ENCODE data around the gene ITGA7. TPM values are rescaled to one million over a fixed set of nuclear protein-coding genes. Genes with fewer than 3 reads are reported as not detected.

The ITGA7 gene
- total RNA-seq, 1 donor from 2014 or later = 23.6 TPM

GRCh38 chr12:55679691-55680090, 28.0 kb downstream of the ITGA7 start:
- Histone ChIP-seq H3K27ac (no peak overlapping the region), H3K27me3 (no peaks in the 10 kb centered on the region), H3K9me3 (no peaks in the 10 kb centered on the region), H3K4me3 (no peak overlapping the region), H3K4me1 (peaks cover 12% of the 10 kb centered on the region), H3K36me3 (no peaks in the 10 kb centered on the region)
- DNase-seq (ENCODE audit: extremely low spot score in 2 of 2) = no peak
- intact Hi-C loops (cut with DNase I) = no loop called here
- TF ChIP-seq POLR2AphosphoS5 (IDR thresholded peaks at IDR 0.05; ENCODE audit: insufficient read depth in 1 of 2, low read depth in 1 of 2) (no peak), CTCF (IDR thresholded peaks at IDR 0.05) (no peak), POLR2A (IDR thresholded peaks at IDR 0.05) (no peak)

- TF ChIP-seq POLR2AphosphoS5 (IDR thresholded peaks at IDR 0.05; ENCODE audit: insufficient read depth in 1 of 2, low read depth in 1 of 2) (no peak), CTCF (IDR thresholded peaks at IDR 0.05) (no peak), POLR2A (IDR thresholded peaks at IDR 0.05) (no peak)
- H3K36me3 ChIP-seq = no peaks in the 10 kb centered on the region
- H3K27me3 ChIP-seq = no peaks in the 10 kb centered on the region
- no peak overlapping the region for H3K4me3 ChIP-seq
- no peaks in the 10 kb centered on the region for H3K9me3 ChIP-seq
- no peak for DNase-seq (ENCODE audit: extremely low spot score in 2 of 2)
- H3K4me1 ChIP-seq = peaks cover 7% of the 10 kb centered on the region
- intact Hi-C loops (cut with DNase I) = no loop called here
- H3K27ac ChIP-seq = no peak overlapping the region
Measured at GRCh38 chr12:55676707-55677106, 31.0 kb downstream of the ITGA7 start.

GRCh38 chr12:55675666-55676065, 32.0 kb downstream of the ITGA7 start:
- Histone ChIP-seq H3K4me3 (no peak overlapping the region), H3K27ac (no peak overlapping the region), H3K27me3 (no peaks in the 10 kb centered on the region), H3K9me3 (no peaks in the 10 kb centered on the region), H3K36me3 (no peaks in the 10 kb centered on the region), H3K4me1 (no peaks in the 10 kb centered on the region)
- TF ChIP-seq CTCF (IDR thresholded peaks at IDR 0.05) (no peak), POLR2A (IDR thresholded peaks at IDR 0.05) (no peak)
- intact Hi-C loops (cut with DNase I) = no loop called here
- DNase-seq (ENCODE audit: extremely low spot score in 2 of 2) = no peak

- Histone ChIP-seq H3K36me3 (no peaks in the 10 kb centered on the region), H3K4me1 (no peaks in the 10 kb centered on the region), H3K27me3 (no peaks in the 10 kb centered on the region), H3K9me3 (no peaks in the 10 kb centered on the region), H3K4me3 (no peak overlapping the region), H3K27ac (no peak overlapping the region)
- no peak for DNase-seq (ENCODE audit: extremely low spot score in 2 of 2)
- no peak for TF ChIP-seq POLR2A (IDR thresholded peaks at IDR 0.05)
- no peak for TF ChIP-seq CTCF (IDR thresholded peaks at IDR 0.05)
- no peak for TF ChIP-seq POLR2AphosphoS5 (IDR thresholded peaks at IDR 0.05; ENCODE audit: insufficient read depth in 1 of 2, low read depth in 1 of 2)
- intact Hi-C loops (cut with DNase I) = no loop called here
Measured at GRCh38 chr12:55673638-55674037, 34.1 kb downstream of the ITGA7 start.

GRCh38 chr12:55671746-55672145, 36.0 kb downstream of the ITGA7 start:
- Histone ChIP-seq H3K36me3 (no peaks in the 10 kb centered on the region), H3K9me3 (no peaks in the 10 kb centered on the region), H3K27ac (no peak overlapping the region), H3K4me3 (no peak overlapping the region), H3K4me1 (no peaks in the 10 kb centered on the region), H3K27me3 (no peaks in the 10 kb centered on the region)
- TF ChIP-seq POLR2AphosphoS5 (IDR thresholded peaks at IDR 0.05; ENCODE audit: insufficient read depth in 1 of 2, low read depth in 1 of 2) (no peak), CTCF (IDR thresholded peaks at IDR 0.05) (no peak), POLR2A (IDR thresholded peaks at IDR 0.05) (no peak)
- no peak for DNase-seq (ENCODE audit: extremely low spot score in 2 of 2)
- intact Hi-C loops (cut with DNase I) = no loop called here
